HG03469 (cell line): ENCODE measurements around the gene NTN4.
"Not testable (repeated sequence)": the region's sequence is repeated elsewhere in the genome, so short reads cannot be mapped to it uniquely, and the experiment has no call there.

Source experiments
- ATAC-seq: cut with Tn5 transposase; IDR thresholded peaks from one replicate; pipeline ENCODE4 v1.9.1; 2021; ENCODE audit warnings: mild to moderate bottlenecking, moderate library complexity, moderate number of reproducible peaks; ENCODE audit not compliant: unreplicated experiment

The NTN4 gene

GRCh38 chr12:95630496-95630895 lies 160.1 kb downstream of the NTN4 start:
- ATAC-seq: no peak

GRCh38 chr12:95629392-95629791 lies 161.2 kb downstream of the NTN4 start:
- ATAC-seq: no peak

- no peak for ATAC-seq
Measured at GRCh38 chr12:95626854-95627253, 163.7 kb downstream of the NTN4 start.

- ATAC-seq: no peak
Measured at GRCh38 chr12:95625012-95625411, 165.6 kb downstream of the NTN4 start.

GRCh38 chr12:95624589-95624988 lies 166.0 kb downstream of the NTN4 start:
- no peak for ATAC-seq

- ATAC-seq: no peak
Measured at GRCh38 chr12:95623554-95624170, 166.9 kb downstream of the NTN4 start.

- no peak for ATAC-seq
Measured at GRCh38 chr12:95622879-95623278, 167.7 kb downstream of the NTN4 start.

- ATAC-seq: no peak
Measured at GRCh38 chr12:95621725-95622124, 168.8 kb downstream of the NTN4 start.

- no peak for ATAC-seq
Measured at GRCh38 chr12:95620171-95620570, 170.4 kb downstream of the NTN4 start.

- not testable (repeated sequence) for ATAC-seq
Measured at GRCh38 chr12:95616470-95616869, 174.1 kb downstream of the NTN4 start.

- ATAC-seq: no peak
Measured at GRCh38 chr12:95615749-95616148, 174.8 kb downstream of the NTN4 start.

- ATAC-seq: no peak
Measured at GRCh38 chr12:95614390-95614982, 176.1 kb downstream of the NTN4 start.

GRCh38 chr12:95613021-95613420 lies 177.5 kb downstream of the NTN4 start:
- ATAC-seq: no peak

- no peak for ATAC-seq
Measured at GRCh38 chr12:95611676-95612309, 178.8 kb downstream of the NTN4 start.

GRCh38 chr12:95608252-95609033 lies 182.1 kb downstream of the NTN4 start:
- no peak for ATAC-seq
